ENCODE results near the gene CASR.

The CASR gene

GRCh38 chr3:122263058-122263457 is 79.6 kb downstream of the CASR start:
- Histone ChIP-seq H3K4me1 (ENCODE audit: control insufficient read depth, insufficient read depth, low read length) (no peaks in the 10 kb centered on the region), H3K36me3 (ENCODE audit: insufficient read depth, low read length) (no peaks in the 10 kb centered on the region), H3K27me3 (ENCODE audit: control insufficient read depth, insufficient read depth, low read length) (peaks cover 19% of the 10 kb centered on the region), H3K9me3 (replicated peaks; ENCODE audit: low read length) (no peaks in the 10 kb centered on the region), H3K4me2 (ENCODE audit: low read length) (no peak overlapping the region), H3K4me3 (ENCODE audit: low read length) (no peak overlapping the region), H3K9ac (ENCODE audit: low read depth, low read length) (no peak overlapping the region)

DNA sequence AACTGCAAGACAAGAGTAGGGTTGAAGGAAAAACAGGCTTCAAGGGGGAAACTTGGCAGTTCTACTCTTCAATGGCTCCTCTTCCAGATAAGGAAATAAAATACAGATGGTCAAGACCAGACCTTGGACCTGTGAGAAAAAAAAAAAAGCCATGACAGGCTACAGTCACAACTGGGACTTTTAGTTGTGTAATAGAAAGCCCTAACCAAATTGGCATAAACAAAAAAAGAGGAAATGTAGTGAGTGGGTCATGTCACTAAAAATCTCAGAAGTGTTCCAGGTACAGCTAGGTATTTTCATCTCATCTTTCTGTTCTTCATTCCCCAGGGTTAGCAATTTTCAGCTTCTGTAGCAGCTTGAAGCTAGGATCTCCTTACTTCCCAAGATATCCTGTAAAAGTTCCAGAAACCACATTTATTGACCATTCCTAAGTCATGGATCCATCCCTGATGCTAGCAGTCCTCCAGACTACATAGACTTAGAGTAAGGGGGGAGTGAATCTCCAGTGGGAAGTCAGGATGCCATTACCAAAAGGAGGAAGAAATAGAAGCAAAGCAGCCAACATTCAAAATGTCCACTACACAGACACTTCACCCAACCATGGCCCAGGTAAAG is 80.6 kb downstream of the CASR start:
- Histone ChIP-seq H3K36me3 (ENCODE audit: insufficient read depth, low read length) (no peaks in the 10 kb centered on the region), H3K4me3 (ENCODE audit: low read length) (no peak overlapping the region), H3K9ac (ENCODE audit: low read depth, low read length) (no peak overlapping the region)

DNA sequence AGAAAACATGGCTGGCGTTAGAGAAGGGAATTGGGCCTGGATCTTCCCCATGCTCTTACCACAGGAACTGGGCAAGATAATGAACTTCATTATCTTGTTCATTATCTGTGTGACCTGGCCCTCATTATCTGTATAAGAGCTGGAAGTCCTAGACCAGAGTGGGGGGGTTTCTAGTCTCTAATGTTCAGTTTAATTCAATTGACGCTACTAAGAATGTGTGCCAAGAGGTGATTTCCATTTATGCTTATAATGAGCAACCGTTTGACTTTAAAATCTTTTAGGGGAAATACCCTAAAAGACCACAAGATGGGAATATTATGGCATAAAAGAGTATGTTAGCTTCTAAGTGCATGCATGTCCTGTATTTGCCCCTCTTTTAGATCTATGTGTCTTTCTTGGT is 82.5 kb downstream of the CASR start:
- H3K4me2 ChIP-seq (ENCODE audit: low read length), result no peak overlapping the region
- H3K36me3 ChIP-seq (ENCODE audit: insufficient read depth, low read length), result no peaks in the 10 kb centered on the region
- H3K4me3 ChIP-seq (ENCODE audit: low read length), result no peak overlapping the region
- peaks cover 20% of the 10 kb centered on the region for H3K27me3 ChIP-seq (ENCODE audit: control insufficient read depth, insufficient read depth, low read length)
- H3K4me1 ChIP-seq (ENCODE audit: control insufficient read depth, insufficient read depth, low read length), result no peaks in the 10 kb centered on the region
- H3K9me3 ChIP-seq (replicated peaks; ENCODE audit: low read length), result no peaks in the 10 kb centered on the region
- H3K9ac ChIP-seq (ENCODE audit: low read depth, low read length), result no peak overlapping the region

More for the DNA sequence above, 80.6 kb downstream of the CASR start:
- Histone ChIP-seq H3K4me2 (ENCODE audit: low read length) (no peak overlapping the region), H3K4me1 (ENCODE audit: control insufficient read depth, insufficient read depth, low read length) (no peaks in the 10 kb centered on the region), H3K27me3 (ENCODE audit: control insufficient read depth, insufficient read depth, low read length) (peaks cover 19% of the 10 kb centered on the region), H3K9me3 (replicated peaks; ENCODE audit: low read length) (no peaks in the 10 kb centered on the region)

- H3K36me3 ChIP-seq (ENCODE audit: insufficient read depth, low read length), result no peaks in the 10 kb centered on the region
- H3K9ac ChIP-seq (ENCODE audit: low read depth, low read length), result no peak overlapping the region
- H3K27me3 ChIP-seq (ENCODE audit: control insufficient read depth, insufficient read depth, low read length), result peaks cover 17% of the 10 kb centered on the region
- H3K4me3 ChIP-seq (ENCODE audit: low read length), result no peak overlapping the region
- H3K9me3 ChIP-seq (replicated peaks; ENCODE audit: low read length), result no peaks in the 10 kb centered on the region
- no peak overlapping the region for H3K4me2 ChIP-seq (ENCODE audit: low read length)
- no peaks in the 10 kb centered on the region for H3K4me1 ChIP-seq (ENCODE audit: control insufficient read depth, insufficient read depth, low read length)
Measured at GRCh38 chr3:122268257-122269024, 85.0 kb downstream of the CASR start.

DNA sequence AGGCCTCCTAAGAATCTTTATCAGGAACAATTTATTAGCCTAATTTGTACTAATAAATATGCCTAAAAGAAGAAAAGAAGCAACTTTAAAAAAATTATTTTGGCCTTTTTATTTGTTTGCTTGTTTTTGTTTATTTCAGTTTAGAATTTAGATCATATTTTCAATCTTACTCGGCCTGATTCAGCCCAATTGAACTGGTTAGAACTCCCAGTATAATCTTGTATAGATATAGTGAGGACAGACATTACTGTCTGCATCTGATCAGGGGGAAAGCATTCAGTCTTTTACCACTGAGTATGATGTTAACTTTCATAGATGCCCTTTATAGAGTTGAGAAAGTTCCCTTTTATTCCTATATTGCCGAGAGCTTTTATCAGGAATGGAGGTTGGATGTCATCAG is 85.6 kb downstream of the CASR start:
- Histone ChIP-seq H3K9me3 (replicated peaks; ENCODE audit: low read length) (no peaks in the 10 kb centered on the region), H3K36me3 (ENCODE audit: insufficient read depth, low read length) (no peaks in the 10 kb centered on the region), H3K9ac (ENCODE audit: low read depth, low read length) (no peak overlapping the region)

DNA sequence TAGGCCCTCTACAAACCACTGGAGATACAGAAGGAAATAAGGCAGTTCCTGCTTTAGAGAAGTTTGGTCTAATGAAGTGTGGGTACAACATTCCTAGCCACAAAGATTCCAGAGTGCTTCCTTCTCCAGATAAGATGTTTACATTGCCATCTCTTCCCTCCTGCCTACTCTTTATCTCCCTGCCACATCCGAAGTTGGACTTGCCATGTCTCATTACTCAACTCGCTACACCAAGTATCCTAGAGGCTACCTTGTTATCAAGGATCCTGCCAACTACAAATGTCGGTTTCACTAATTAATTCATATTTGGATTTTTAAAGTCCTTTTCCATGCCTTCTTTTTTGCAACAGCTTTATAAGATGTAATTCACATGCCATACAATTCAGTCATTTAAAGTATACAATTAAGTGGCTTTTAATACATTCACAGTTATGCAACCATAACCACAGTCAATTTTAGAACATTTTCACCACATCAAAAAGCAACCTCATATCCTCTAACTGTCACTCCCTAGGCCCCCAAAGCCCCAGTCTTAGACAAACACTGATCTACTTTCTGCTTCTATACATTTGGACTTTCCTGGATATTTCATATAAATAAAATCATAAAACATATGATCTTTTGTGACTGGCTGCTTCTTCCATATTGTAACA is 87.9 kb downstream of the CASR start:
- no peak overlapping the region for H3K9ac ChIP-seq (ENCODE audit: low read depth, low read length)
- no peaks in the 10 kb centered on the region for H3K4me1 ChIP-seq (ENCODE audit: control insufficient read depth, insufficient read depth, low read length)
- H3K4me2 ChIP-seq (ENCODE audit: low read length), result no peak overlapping the region
- H3K4me3 ChIP-seq (ENCODE audit: low read length), result no peak overlapping the region
- H3K36me3 ChIP-seq (ENCODE audit: insufficient read depth, low read length), result no peaks in the 10 kb centered on the region
- H3K9me3 ChIP-seq (replicated peaks; ENCODE audit: low read length), result no peaks in the 10 kb centered on the region
- peaks cover 5% of the 10 kb centered on the region for H3K27me3 ChIP-seq (ENCODE audit: control insufficient read depth, insufficient read depth, low read length)

More for the DNA sequence above, 85.6 kb downstream of the CASR start:
- Histone ChIP-seq H3K27me3 (ENCODE audit: control insufficient read depth, insufficient read depth, low read length) (peaks cover 13% of the 10 kb centered on the region), H3K4me3 (ENCODE audit: low read length) (no peak overlapping the region), H3K4me1 (ENCODE audit: control insufficient read depth, insufficient read depth, low read length) (no peaks in the 10 kb centered on the region), H3K4me2 (ENCODE audit: low read length) (no peak overlapping the region)

- Histone ChIP-seq H3K4me1 (ENCODE audit: control insufficient read depth, insufficient read depth, low read length) (no peaks in the 10 kb centered on the region), H3K4me3 (ENCODE audit: low read length) (no peak overlapping the region), H3K9ac (ENCODE audit: low read depth, low read length) (no peak overlapping the region), H3K36me3 (ENCODE audit: insufficient read depth, low read length) (no peaks in the 10 kb centered on the region), H3K4me2 (ENCODE audit: low read length) (no peak overlapping the region), H3K9me3 (replicated peaks; ENCODE audit: low read length) (no peaks in the 10 kb centered on the region), H3K27me3 (ENCODE audit: control insufficient read depth, insufficient read depth, low read length) (peaks cover 5% of the 10 kb centered on the region)
Measured at GRCh38 chr3:122272879-122273278, 89.4 kb downstream of the CASR start.

- Histone ChIP-seq H3K4me2 (ENCODE audit: low read length) (no peak overlapping the region), H3K9ac (ENCODE audit: low read depth, low read length) (no peak overlapping the region), H3K27me3 (ENCODE audit: control insufficient read depth, insufficient read depth, low read length) (peaks cover 5% of the 10 kb centered on the region), H3K36me3 (ENCODE audit: insufficient read depth, low read length) (no peaks in the 10 kb centered on the region), H3K9me3 (replicated peaks; ENCODE audit: low read length) (no peaks in the 10 kb centered on the region), H3K4me1 (ENCODE audit: control insufficient read depth, insufficient read depth, low read length) (no peaks in the 10 kb centered on the region), H3K4me3 (ENCODE audit: low read length) (no peak overlapping the region)
Measured at GRCh38 chr3:122273498-122273897, 90.0 kb downstream of the CASR start.

DNA sequence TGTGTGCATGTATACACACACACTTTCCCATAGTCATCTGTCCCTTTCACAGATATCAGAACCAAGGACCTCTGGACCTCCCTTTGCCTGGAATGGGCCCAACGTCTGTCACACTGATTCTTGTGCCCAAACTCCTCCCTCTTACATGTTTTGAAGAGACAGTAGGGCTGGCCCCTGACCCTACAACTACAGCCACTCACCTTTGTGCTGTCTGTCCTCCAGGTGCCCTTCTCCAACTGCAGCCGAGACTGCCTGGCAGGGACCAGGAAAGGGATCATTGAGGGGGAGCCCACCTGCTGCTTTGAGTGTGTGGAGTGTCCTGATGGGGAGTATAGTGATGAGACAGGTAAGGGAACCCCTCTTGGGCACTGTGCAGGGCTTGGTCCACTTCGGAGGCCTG is 98.4 kb downstream of the CASR start:
- H3K9ac ChIP-seq (ENCODE audit: low read depth, low read length), result no peak overlapping the region
- no peaks in the 10 kb centered on the region for H3K9me3 ChIP-seq (replicated peaks; ENCODE audit: low read length)
- H3K4me3 ChIP-seq (ENCODE audit: low read length), result no peak overlapping the region
- no peak overlapping the region for H3K4me2 ChIP-seq (ENCODE audit: low read length)
- H3K36me3 ChIP-seq (ENCODE audit: insufficient read depth, low read length), result no peaks in the 10 kb centered on the region
- peaks cover 11% of the 10 kb centered on the region for H3K27me3 ChIP-seq (ENCODE audit: control insufficient read depth, insufficient read depth, low read length)
- H3K4me1 ChIP-seq (ENCODE audit: control insufficient read depth, insufficient read depth, low read length), result no peaks in the 10 kb centered on the region

- H3K9me3 ChIP-seq (replicated peaks; ENCODE audit: low read length), result no peaks in the 10 kb centered on the region
- peaks cover 20% of the 10 kb centered on the region for H3K27me3 ChIP-seq (ENCODE audit: control insufficient read depth, insufficient read depth, low read length)
- no peak overlapping the region for H3K4me3 ChIP-seq (ENCODE audit: low read length)
- H3K36me3 ChIP-seq (ENCODE audit: insufficient read depth, low read length), result no peaks in the 10 kb centered on the region
- no peak overlapping the region for H3K4me2 ChIP-seq (ENCODE audit: low read length)
- no peak overlapping the region for H3K9ac ChIP-seq (ENCODE audit: low read depth, low read length)
- H3K4me1 ChIP-seq (ENCODE audit: control insufficient read depth, insufficient read depth, low read length), result no peaks in the 10 kb centered on the region
Measured at GRCh38 chr3:122283796-122284445, 100.5 kb downstream of the CASR start.

GRCh38 chr3:122284486-122284885 is 101.0 kb downstream of the CASR start:
- Histone ChIP-seq H3K36me3 (ENCODE audit: insufficient read depth, low read length) (no peaks in the 10 kb centered on the region), H3K4me3 (ENCODE audit: low read length) (no peak overlapping the region), H3K9ac (ENCODE audit: low read depth, low read length) (no peak overlapping the region), H3K9me3 (replicated peaks; ENCODE audit: low read length) (no peaks in the 10 kb centered on the region), H3K27me3 (ENCODE audit: control insufficient read depth, insufficient read depth, low read length) (peaks cover 17% of the 10 kb centered on the region), H3K4me1 (ENCODE audit: control insufficient read depth, insufficient read depth, low read length) (no peaks in the 10 kb centered on the region), H3K4me2 (ENCODE audit: low read length) (no peak overlapping the region)
